Measurements from ENCODE around the gene GLIPR1L1. TPM values are rescaled to one million over a fixed set of nuclear protein-coding genes. Genes with fewer than 3 reads are reported as not detected.
A peak's percentile ranks its signal among the peaks of the same experiment; 100 is the strongest.

The GLIPR1L1 gene
- total RNA-seq, 2 experiments from 2014 or later: not detected

DNA sequence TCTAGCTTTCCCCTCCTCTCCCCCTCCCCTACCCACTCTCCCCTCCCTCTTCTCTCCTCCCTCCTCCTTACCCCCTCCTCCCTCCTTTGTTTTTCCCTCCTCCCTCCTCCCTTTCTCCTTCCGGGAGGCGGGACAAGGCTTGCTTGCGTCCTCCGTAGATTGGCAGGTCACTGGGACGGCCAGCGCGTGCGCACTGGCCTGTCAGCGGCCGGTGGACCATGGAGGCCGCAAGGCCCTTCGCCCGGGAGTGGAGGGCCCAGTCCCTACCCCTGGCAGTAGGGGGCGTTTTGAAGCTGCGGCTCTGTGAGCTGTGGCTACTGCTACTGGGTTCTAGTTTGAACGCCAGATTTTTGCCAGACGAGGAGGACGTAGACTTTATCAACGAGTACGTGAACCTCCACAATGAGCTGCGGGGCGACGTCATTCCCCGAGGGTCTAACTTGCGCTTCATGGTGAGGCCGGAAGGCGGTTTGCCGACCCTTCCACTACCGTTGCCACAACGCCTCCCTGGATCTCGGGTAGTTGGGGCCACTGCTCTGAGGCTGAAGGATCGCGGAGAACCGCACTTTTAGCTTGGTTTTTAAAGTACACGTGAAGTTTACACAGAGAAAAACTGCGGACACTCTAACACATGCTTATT, 56.5 kb downstream of the GLIPR1L1 start, which contains the start of gene GLIPR1L2:
TSS of gene GLIPR1L2 (plus strand) at position 191 of the 640 bp plus-strand sequence. CDS start at position 219, 28 bp downstream.
- peak within 1 kb of the TSS; percentile 93 for H3K4me3 Mint-ChIP-seq
- H3K9me3 Mint-ChIP-seq (ENCODE audit: low read depth): peaks cover 5% of the 10 kb centered on the region
- H3K27ac Mint-ChIP-seq: peak within 1 kb of the TSS; percentile 97
- DNase-seq (peak; percentile 95), ATAC-seq (peak; percentile 97)
- ChIA-PET CTCF (interaction anchor here (0.6 to 2.9 kb wide), 18 partner anchors 17 to 646 kb away, joined by 3 to 21 read pairs (median 4); partner anchors contain the start of gene GLIPR1L1), POLR2A (interaction anchor here (0.8 kb wide), 1 partner anchor 90 kb away, joined by 4 read pairs; the partner anchor contains the start of gene GLIPR1)
- H3K27me3 Mint-ChIP-seq: no peaks in the 10 kb centered on the region
- H3K4me1 Mint-ChIP-seq: peaks cover 49% of the 10 kb centered on the region
- H3K36me3 Mint-ChIP-seq (ENCODE audit: low read depth): peaks cover 2% of the 10 kb centered on the region
- intact Hi-C loops (cut with DNase I, micrococcal nuclease): loop anchor here (1.0 to 5.0 kb wide), 15 partner anchors 45 to 1371 kb away; partner anchors contain the start of genes GLIPR1 (in 2 of the 2), GLIPR1L1 (in 2 of the 2), KRR1 (in 2 of the 2) and ATXN7L3B (in 1 of the 2)

DNA sequence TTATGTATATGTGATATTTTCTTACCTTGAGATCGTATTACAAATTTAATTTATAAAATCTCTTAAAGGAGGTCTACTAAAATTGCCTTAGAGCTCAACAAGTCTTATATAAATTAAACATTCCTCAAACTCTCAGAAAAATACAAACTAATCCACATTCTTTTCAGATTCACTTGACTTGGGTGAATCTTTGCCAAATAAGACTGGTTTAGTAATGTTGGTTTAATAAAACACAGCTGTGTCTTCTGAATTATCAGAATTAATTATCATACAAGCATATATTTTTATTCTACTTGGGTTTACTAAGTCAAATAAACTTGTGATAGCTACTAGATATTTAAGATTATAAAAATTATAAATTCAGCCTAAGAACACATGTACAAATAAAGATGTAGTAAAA, 69.8 kb downstream of the GLIPR1L1 start:
- no peak overlapping the region for H3K27ac Mint-ChIP-seq
- CTCF ChIA-PET: interaction anchor here (0.7 to 1.7 kb wide), 2 partner anchors 50 to 99 kb away, joined by 3 to 4 read pairs; no protein-coding TSS in a partner anchor
- ATAC-seq: no peak

DNA sequence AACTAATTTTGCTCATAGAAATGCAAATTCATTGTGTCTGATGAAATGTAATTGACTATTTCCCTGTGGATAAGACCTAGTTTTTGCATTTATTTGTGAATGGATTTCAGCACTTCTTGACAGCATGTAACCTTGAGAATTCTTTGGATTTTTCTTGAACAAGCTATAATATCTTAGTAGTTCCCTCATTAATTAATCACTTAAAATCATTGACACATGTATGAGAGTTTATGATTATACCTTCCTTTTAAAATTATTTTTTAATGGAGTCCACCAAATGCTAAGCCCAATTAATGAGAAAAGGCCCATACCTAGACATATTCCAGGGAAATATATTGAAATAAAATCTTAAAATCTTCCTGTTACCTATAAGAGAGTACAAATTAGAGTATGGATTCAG, 73.2 kb downstream of the GLIPR1L1 start:
- intact Hi-C loops (cut with DNase I, micrococcal nuclease): no loop called here
- ChIA-PET POLR2A (no interaction called here), CTCF (interaction anchor here (0.8 to 1.8 kb wide), 6 partner anchors 11 to 77 kb away, joined by 3 to 10 read pairs (median 4); partner anchors contain the start of genes GLIPR1L1 and GLIPR1L2)
- Mint-ChIP-seq H3K9me3 (ENCODE audit: low read depth) (no peaks in the 10 kb centered on the region), H3K4me3 (no peak overlapping the region), H3K36me3 (ENCODE audit: low read depth) (peaks cover 2% of the 10 kb centered on the region), H3K4me1 (no peaks in the 10 kb centered on the region), H3K27me3 (no peaks in the 10 kb centered on the region), H3K27ac (no peak overlapping the region)
- no peak for DNase-seq
- ATAC-seq: no peak

More for the DNA sequence above, 69.8 kb downstream of the GLIPR1L1 start:
- Mint-ChIP-seq H3K9me3 (ENCODE audit: low read depth) (no peaks in the 10 kb centered on the region), H3K4me1 (no peaks in the 10 kb centered on the region), H3K36me3 (ENCODE audit: low read depth) (no peaks in the 10 kb centered on the region), H3K27me3 (no peaks in the 10 kb centered on the region), H3K4me3 (no peak overlapping the region)
- POLR2A ChIA-PET: interaction anchor here (0.6 kb wide), 1 partner anchor 1367 kb away, joined by 4 read pairs; no protein-coding TSS in a partner anchor
- intact Hi-C loops (cut with DNase I, micrococcal nuclease): no loop called here
- no peak for DNase-seq

DNA sequence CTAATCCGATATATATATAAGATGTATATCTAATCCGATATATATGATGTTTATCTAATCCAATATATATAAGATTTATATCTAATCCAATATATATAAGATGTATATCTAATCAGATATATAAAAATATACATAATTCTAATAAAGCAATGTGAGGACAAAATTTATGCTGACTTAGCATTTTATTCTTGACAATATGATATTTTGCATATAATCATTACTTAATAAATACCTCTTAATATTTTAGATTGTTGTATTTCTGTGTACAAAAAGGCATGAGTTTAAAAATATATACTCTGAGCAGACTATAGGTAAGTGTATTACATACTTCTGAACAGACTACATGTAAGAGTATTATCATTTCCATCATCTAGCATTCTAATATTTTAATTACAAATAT, 75.4 kb downstream of the GLIPR1L1 start:
- ChIA-PET POLR2A (no interaction called here), CTCF (no interaction called here)
- no peak for DNase-seq
- Mint-ChIP-seq H3K27ac (no peak overlapping the region), H3K4me1 (no peaks in the 10 kb centered on the region), H3K9me3 (ENCODE audit: low read depth) (no peaks in the 10 kb centered on the region), H3K4me3 (no peak overlapping the region), H3K27me3 (no peaks in the 10 kb centered on the region), H3K36me3 (ENCODE audit: low read depth) (peaks cover 2% of the 10 kb centered on the region)
- no peak for ATAC-seq
- intact Hi-C loops (cut with DNase I, micrococcal nuclease): no loop called here

GRCh38 chr12:75414671-75415070, 80.2 kb downstream of the GLIPR1L1 start:
- no peak overlapping the region for H3K27ac Mint-ChIP-seq
- H3K4me3 Mint-ChIP-seq: no peak overlapping the region
- intact Hi-C loops (cut with DNase I, micrococcal nuclease): no loop called here
- ChIA-PET POLR2A (no interaction called here), CTCF (interaction anchor here (1.1 kb wide), 1 partner anchor 18 kb away, joined by 4 read pairs; no protein-coding TSS in a partner anchor)
- no peaks in the 10 kb centered on the region for H3K27me3 Mint-ChIP-seq
- H3K36me3 Mint-ChIP-seq (ENCODE audit: low read depth): peaks cover 2% of the 10 kb centered on the region
- H3K4me1 Mint-ChIP-seq: no peaks in the 10 kb centered on the region
- no peaks in the 10 kb centered on the region for H3K9me3 Mint-ChIP-seq (ENCODE audit: low read depth)
- DNase-seq (no peak), ATAC-seq (no peak)

DNA sequence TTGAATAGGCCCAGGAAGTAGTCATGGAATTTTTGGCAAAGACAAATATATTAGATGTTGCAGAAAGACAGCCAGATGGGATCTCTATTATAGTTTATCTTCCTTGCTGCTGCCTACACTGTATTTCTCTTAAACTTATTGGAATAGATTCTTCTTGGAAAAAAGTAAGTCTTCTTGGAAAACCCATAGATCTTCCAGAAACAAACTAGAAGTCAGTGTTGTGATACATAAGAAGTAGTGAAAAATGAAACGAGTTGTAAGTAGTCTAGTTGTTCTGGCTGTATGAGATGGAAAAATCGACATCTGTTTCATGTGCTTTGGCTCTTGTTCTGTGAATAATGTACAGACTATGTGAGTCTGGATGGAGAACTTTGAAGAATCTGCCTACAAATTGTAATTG, 85.4 kb downstream of the GLIPR1L1 start:
- POLR2A ChIA-PET: no interaction called here
- H3K4me3 Mint-ChIP-seq: no peak overlapping the region

More for the DNA sequence above, 85.4 kb downstream of the GLIPR1L1 start:
- no peaks in the 10 kb centered on the region for H3K9me3 Mint-ChIP-seq (ENCODE audit: low read depth)
- intact Hi-C loops (cut with DNase I, micrococcal nuclease): no loop called here
- H3K27ac Mint-ChIP-seq: no peak overlapping the region
- no peaks in the 10 kb centered on the region for H3K27me3 Mint-ChIP-seq
- CTCF ChIA-PET: interaction anchor here (1.2 kb wide), 1 partner anchor 17 kb away, joined by 3 read pairs; no protein-coding TSS in a partner anchor
- H3K4me1 Mint-ChIP-seq: no peaks in the 10 kb centered on the region
- DNase-seq: no peak
- no peaks in the 10 kb centered on the region for H3K36me3 Mint-ChIP-seq (ENCODE audit: low read depth)
- no peak for ATAC-seq

Other genes with a start within 250 kb of the GLIPR1L1 start
- gene KCNC2, start 124.8 kb upstream of the GLIPR1L1 start, total RNA-seq: not detected
- 1 to 10 TPM; 2.3 to 2.6 TPM for gene CAPS2, start 4.3 kb upstream of the GLIPR1L1 start, total RNA-seq
- under 1 TPM; 0.39 to 0.50 TPM for gene GLIPR1L2, start 56.4 kb downstream of the GLIPR1L1 start, total RNA-seq
- 1 to 10 TPM; 8.7 to 9.3 TPM for gene GLIPR1, start 146.1 kb downstream of the GLIPR1L1 start, total RNA-seq
- gene KRR1, start 176.9 kb downstream of the GLIPR1L1 start, total RNA-seq: 100 to 1,000 TPM; 122 to 147 TPM

Data from activated CD4-positive, alpha-beta T cell treated with anti-CD3 and anti-CD28 coated beads for 36 hours (primary cell).